Urinary bladder (tissue), 4 donors: Measurements from ENCODE around the gene DGCR6. TPM values are rescaled to one million over a fixed set of nuclear protein-coding genes. Genes with fewer than 3 reads are reported as not detected.
"Not testable (repeated sequence)": the region's sequence is repeated elsewhere in the genome, so short reads cannot be mapped to it uniquely, and the experiment has no call there.

Source experiments
- DNase-seq: peaks from one replicate; pipeline ENCODE4 v3.0.0-alpha.2; 2015; ENCODE audit errors: extremely low spot score
- H3K27ac ChIP-seq: one replicate; pipeline ENCODE4 v1.5.1; 2013; ENCODE audit warnings: low read depth, mild to moderate bottlenecking, moderate library complexity
- H3K36me3 ChIP-seq: one replicate; pipeline ENCODE4 v1.6.1; 2013; ENCODE audit warnings: mild to moderate bottlenecking, moderate library complexity; ENCODE audit not compliant: insufficient read depth
- H3K4me1 ChIP-seq: one replicate; pipeline ENCODE4 v1.6.1; 2013; ENCODE audit warnings: mild to moderate bottlenecking, moderate library complexity; ENCODE audit not compliant: insufficient read depth
- H3K4me3 ChIP-seq: one replicate; pipeline ENCODE4 v1.5.1; 2013; ENCODE audit warnings: low read depth, low read length
- WGBS: extraction: QIAGEN DNeasy Blood & Tissue Kit; methylation state at CpG from one replicate; pipeline ENCODE4 v1.1.7; 2013; 5-methylcytosine and 5-hydroxymethylcytosine counted together
- polyA plus RNA-seq: library from polyadenylated mRNA; stranded (reverse); fragments of 200-250 nt; gene quantifications from one replicate; pipeline ENCODE4 v1.2.3, GENCODE V29; 2013
- total RNA-seq: library from RNA; depleted of rRNA; stranded (reverse); fragments of >200 nt; gene quantifications from one replicate; pipeline ENCODE4 v1.2.3, GENCODE V29; 2014
- donor health status: healthy with polysubstance abuse.
- donor health status: healthy.

DGCR6 gene
- total RNA-seq (4.4 TPM), polyA plus RNA-seq (2.2 TPM)

- 4% methylated on average over 8 of the region's 77 CpGs for WGBS
- H3K4me3 ChIP-seq = no peak within 1 kb of the TSS
Observed at GRCh38 chr22:18905540-18906409, at the start of gene DGCR6. Gene DGCR6 (plus strand): TSS chr22:18906320. CDS start chr22:18906375, 55 bp downstream.

GRCh38 chr22:18859314-18859713 is 46.8 kb upstream of the DGCR6 start:
- H3K36me3 ChIP-seq, H3K27ac ChIP-seq, DNase-seq, H3K4me3 ChIP-seq, H3K4me1 ChIP-seq: not testable (repeated sequence)
- 31% methylated on average over 3 of the region's 7 CpGs for WGBS

More at GRCh38 chr22:18905540-18906409, at the start of gene DGCR6:
- Histone ChIP-seq H3K4me1 (no peaks in the 10 kb centered on the region), H3K27ac (no peak within 1 kb of the TSS), H3K36me3 (no peaks in the 10 kb centered on the region)
- no peak for DNase-seq

GRCh38 chr22:18881260-18881659 is 24.9 kb upstream of the DGCR6 start:
- WGBS = 19% methylated on average over 3 of the region's 3 CpGs
- DNase-seq = not testable (repeated sequence)

GRCh38 chr22:18884465-18884864 is 21.7 kb upstream of the DGCR6 start:
- not testable (repeated sequence) for H3K4me3 ChIP-seq, DNase-seq, H3K36me3 ChIP-seq, H3K4me1 ChIP-seq, H3K27ac ChIP-seq
- 81% methylated on average over 4 of the region's 4 CpGs for WGBS

More at GRCh38 chr22:18881260-18881659, 24.9 kb upstream of the DGCR6 start:
- H3K27ac ChIP-seq, H3K36me3 ChIP-seq, H3K4me3 ChIP-seq, H3K4me1 ChIP-seq: not testable (repeated sequence)

- Histone ChIP-seq H3K4me1 (no peaks in the 10 kb centered on the region), H3K4me3 (no peak overlapping the region), H3K36me3 (no peaks in the 10 kb centered on the region), H3K27ac (no peak overlapping the region)
- DNase-seq = no peak
- WGBS = 33% methylated on average over 1 of the region's 8 CpGs
Observed at GRCh38 chr22:18888115-18888514, 18.0 kb upstream of the DGCR6 start.

GRCh38 chr22:18890510-18891192 is 15.5 kb upstream of the DGCR6 start:
- not testable (repeated sequence) for H3K36me3 ChIP-seq, H3K4me3 ChIP-seq, DNase-seq, H3K4me1 ChIP-seq, H3K27ac ChIP-seq
- WGBS = no CpG with 5 or more reads among the region's 5 CpGs

GRCh38 chr22:18893775-18894174 is 12.3 kb upstream of the DGCR6 start:
- not testable (repeated sequence) for H3K27ac ChIP-seq, H3K36me3 ChIP-seq, H3K4me1 ChIP-seq, DNase-seq, H3K4me3 ChIP-seq
- no CpG with 5 or more reads among the region's 4 CpGs for WGBS

GRCh38 chr22:18896037-18896657 is 10.0 kb upstream of the DGCR6 start:
- H3K27ac ChIP-seq, H3K4me3 ChIP-seq, H3K36me3 ChIP-seq, DNase-seq, H3K4me1 ChIP-seq: not testable (repeated sequence)
- 87% methylated on average over 6 of the region's 7 CpGs for WGBS

- H3K4me3 ChIP-seq, H3K36me3 ChIP-seq, H3K4me1 ChIP-seq, H3K27ac ChIP-seq, DNase-seq: not testable (repeated sequence)
- WGBS = no CpG with 5 or more reads among the region's 36 CpGs
Observed at GRCh38 chr22:18906410-18906745, 258 bp downstream of the DGCR6 start.

GRCh38 chr22:18906896-18907295 is 776 bp downstream of the DGCR6 start:
- H3K36me3 ChIP-seq = no peaks in the 10 kb centered on the region
- H3K4me3 ChIP-seq = no peak overlapping the region
- no peaks in the 10 kb centered on the region for H3K4me1 ChIP-seq
- no peak for DNase-seq
- H3K27ac ChIP-seq = no peak overlapping the region
- 50% methylated on average over 7 of the region's 13 CpGs for WGBS

- DNase-seq = no peak
- 92% methylated on average over 3 of the region's 5 CpGs for WGBS
- H3K4me3 ChIP-seq = no peak overlapping the region
Observed at GRCh38 chr22:18909556-18909955, 3.4 kb downstream of the DGCR6 start.

GRCh38 chr22:18911535-18911934 is 5.4 kb downstream of the DGCR6 start:
- not testable (repeated sequence) for DNase-seq, H3K4me1 ChIP-seq, H3K36me3 ChIP-seq, H3K27ac ChIP-seq, H3K4me3 ChIP-seq
- no CpG with 5 or more reads among the region's 2 CpGs for WGBS

More at GRCh38 chr22:18909556-18909955, 3.4 kb downstream of the DGCR6 start:
- no peaks in the 10 kb centered on the region for H3K36me3 ChIP-seq
- no peak overlapping the region for H3K27ac ChIP-seq
- H3K4me1 ChIP-seq = no peaks in the 10 kb centered on the region

GRCh38 chr22:18912264-18912946 is 6.3 kb downstream of the DGCR6 start:
- no CpG with 5 or more reads among the region's 10 CpGs for WGBS
- not testable (repeated sequence) for DNase-seq, H3K4me3 ChIP-seq, H3K27ac ChIP-seq, H3K4me1 ChIP-seq, H3K36me3 ChIP-seq
